ENCODE results near the gene WDR43. TPM values are rescaled to one million over a fixed set of nuclear protein-coding genes. Genes with fewer than 3 reads are reported as not detected.

Gene WDR43
- total RNA-seq, 4 donors from 2014 or later: 21.5 to 53.0 (median 31.0) TPM

DNA sequence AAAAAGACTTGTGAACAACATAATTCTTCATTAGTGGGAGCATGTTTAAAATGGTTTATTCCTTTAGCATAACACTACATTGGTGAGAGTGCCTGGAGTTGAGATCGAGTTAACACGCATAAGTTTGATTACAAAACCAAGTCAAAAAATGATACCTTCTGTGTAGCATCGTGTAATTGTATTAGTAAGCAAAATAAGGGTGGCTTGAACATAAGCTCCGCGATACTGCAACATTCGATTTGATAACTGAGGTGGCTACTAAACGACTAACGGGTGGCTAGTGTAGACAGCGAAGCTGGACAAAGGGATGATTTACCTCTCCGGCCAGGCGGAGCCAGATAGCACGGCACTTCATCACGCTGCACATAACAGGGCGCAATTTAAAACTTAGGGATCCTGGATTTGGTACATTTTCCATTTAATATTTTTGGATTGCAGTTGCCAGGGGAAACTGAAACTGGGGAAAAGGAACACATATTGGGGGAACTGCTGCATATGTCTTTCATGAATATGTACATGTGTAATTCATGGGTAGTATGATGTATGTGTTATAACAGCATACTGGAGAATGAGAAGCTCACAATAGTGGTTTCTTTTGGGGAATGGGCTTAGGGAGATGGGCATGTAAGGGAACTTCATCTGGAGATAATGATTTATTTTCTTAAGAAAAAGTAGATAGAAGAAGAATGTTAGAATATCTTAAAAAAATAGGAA is 50.2 kb downstream of the WDR43 start:
- Histone ChIP-seq H3K27me3 (no peaks in the 10 kb centered on the region), H3K36me3 (peaks cover 47 to 94% (median 80%) of the 10 kb centered on the region in 4 donors), H3K4me3 (no peak overlapping the region), H3K27ac (replicated peaks in 1 of 4) (no peak overlapping the region), H3K9me3 (no peaks in the 10 kb centered on the region), H3K4me1 (no peaks in the 10 kb centered on the region)
- 78% methylated on average over 14 of the region's 14 CpGs for WGBS
- DNase-seq (ENCODE audit: extremely low spot score): no peak
- intact Hi-C loops (cut with DNase I): no loop called here
- TF ChIP-seq POLR2AphosphoS5 (IDR thresholded peaks at IDR 0.05) (no peak), POLR2A (IDR thresholded peaks at IDR 0.05; ENCODE audit: low read depth) (no peak), EP300 (IDR thresholded peaks at IDR 0.05) (no peak)
- TF ChIP-seq, protein P1, sequence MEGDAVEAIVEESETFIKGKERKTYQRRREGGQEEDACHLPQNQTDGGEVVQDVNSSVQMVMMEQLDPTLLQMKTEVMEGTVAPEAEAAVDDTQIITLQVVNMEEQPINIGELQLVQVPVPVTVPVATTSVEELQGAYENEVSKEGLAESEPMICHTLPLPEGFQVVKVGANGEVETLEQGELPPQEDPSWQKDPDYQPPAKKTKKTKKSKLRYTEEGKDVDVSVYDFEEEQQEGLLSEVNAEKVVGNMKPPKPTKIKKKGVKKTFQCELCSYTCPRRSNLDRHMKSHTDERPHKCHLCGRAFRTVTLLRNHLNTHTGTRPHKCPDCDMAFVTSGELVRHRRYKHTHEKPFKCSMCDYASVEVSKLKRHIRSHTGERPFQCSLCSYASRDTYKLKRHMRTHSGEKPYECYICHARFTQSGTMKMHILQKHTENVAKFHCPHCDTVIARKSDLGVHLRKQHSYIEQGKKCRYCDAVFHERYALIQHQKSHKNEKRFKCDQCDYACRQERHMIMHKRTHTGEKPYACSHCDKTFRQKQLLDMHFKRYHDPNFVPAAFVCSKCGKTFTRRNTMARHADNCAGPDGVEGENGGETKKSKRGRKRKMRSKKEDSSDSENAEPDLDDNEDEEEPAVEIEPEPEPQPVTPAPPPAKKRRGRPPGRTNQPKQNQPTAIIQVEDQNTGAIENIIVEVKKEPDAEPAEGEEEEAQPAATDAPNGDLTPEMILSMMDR (IDR thresholded peaks at IDR 0.05): no peak

DNA sequence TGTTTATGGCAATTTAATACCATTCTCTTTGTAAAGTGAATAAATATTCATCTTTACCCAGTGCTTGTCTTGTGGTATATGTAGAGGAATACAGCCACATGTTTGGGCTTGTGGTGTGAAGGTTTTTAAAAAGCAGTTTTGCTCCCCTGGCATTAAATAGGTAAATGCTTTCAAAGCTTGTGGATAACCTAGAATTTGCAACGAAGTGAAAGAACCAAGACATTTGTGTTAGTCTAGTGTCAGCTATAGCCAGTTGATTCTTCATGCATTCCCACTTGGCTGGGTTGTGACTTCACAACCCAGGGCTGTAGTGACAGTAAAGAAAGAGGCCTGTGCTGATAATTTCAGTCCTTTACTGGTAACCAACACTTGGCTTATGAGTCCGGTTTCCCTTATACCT is 53.7 kb downstream of the WDR43 start:
- 87% methylated on average over 2 of the region's 2 CpGs for WGBS
- Histone ChIP-seq H3K27me3 (no peaks in the 10 kb centered on the region), H3K4me3 (no peak overlapping the region), H3K27ac (replicated peaks in 1 of 4) (no peak overlapping the region), H3K9me3 (no peaks in the 10 kb centered on the region), H3K36me3 (peaks cover 20 to 65% (median 52%) of the 10 kb centered on the region in 4 donors), H3K4me1 (peaks cover 4 to 19% (median 15%) of the 10 kb centered on the region in 4 donors)
- DNase-seq (ENCODE audit: extremely low spot score): no peak
- intact Hi-C loops (cut with DNase I): no loop called here
- TF ChIP-seq POLR2A (IDR thresholded peaks at IDR 0.05; ENCODE audit: low read depth) (no peak), EP300 (IDR thresholded peaks at IDR 0.05) (no peak), POLR2AphosphoS5 (IDR thresholded peaks at IDR 0.05) (no peak)
- TF ChIP-seq, protein P1 (IDR thresholded peaks at IDR 0.05): no peak

DNA sequence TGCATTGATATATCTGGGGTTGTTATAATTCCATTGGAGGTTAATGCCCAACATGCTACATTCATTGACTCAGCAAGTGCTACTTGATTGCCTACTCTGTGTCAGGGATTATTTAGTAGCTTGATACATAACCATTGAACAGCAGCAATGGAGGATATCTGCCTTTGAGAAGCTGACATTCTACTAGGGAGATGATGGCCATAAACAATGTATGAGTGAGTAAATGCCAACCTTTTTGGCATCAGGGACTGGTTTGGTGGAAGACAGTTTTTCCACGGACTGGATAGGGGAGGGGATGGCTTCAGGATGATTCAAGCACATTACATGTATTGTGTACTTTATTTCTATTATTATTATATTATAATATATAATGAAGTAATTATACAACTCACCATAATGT is 54.7 kb downstream of the WDR43 start:
- no peak overlapping the region for H3K27ac ChIP-seq (replicated peaks in 1 of 4)
- WGBS: 89% methylated on average over 1 of the region's 1 CpG
- no peak for TF ChIP-seq POLR2A (IDR thresholded peaks at IDR 0.05; ENCODE audit: low read depth)
- TF ChIP-seq, protein P1 (IDR thresholded peaks at IDR 0.05): no peak
- TF ChIP-seq POLR2AphosphoS5 (IDR thresholded peaks at IDR 0.05): no peak
- no peak for TF ChIP-seq EP300 (IDR thresholded peaks at IDR 0.05)
- H3K36me3 ChIP-seq: peaks cover 12 to 54% (median 43%) of the 10 kb centered on the region in 4 donors
- H3K4me1 ChIP-seq: peaks cover 4 to 19% (median 15%) of the 10 kb centered on the region in 4 donors
- no peaks in the 10 kb centered on the region for H3K9me3 ChIP-seq
- no peak for DNase-seq (ENCODE audit: extremely low spot score)
- no peak overlapping the region for H3K4me3 ChIP-seq
- no peaks in the 10 kb centered on the region for H3K27me3 ChIP-seq
- intact Hi-C loops (cut with DNase I): no loop called here

DNA sequence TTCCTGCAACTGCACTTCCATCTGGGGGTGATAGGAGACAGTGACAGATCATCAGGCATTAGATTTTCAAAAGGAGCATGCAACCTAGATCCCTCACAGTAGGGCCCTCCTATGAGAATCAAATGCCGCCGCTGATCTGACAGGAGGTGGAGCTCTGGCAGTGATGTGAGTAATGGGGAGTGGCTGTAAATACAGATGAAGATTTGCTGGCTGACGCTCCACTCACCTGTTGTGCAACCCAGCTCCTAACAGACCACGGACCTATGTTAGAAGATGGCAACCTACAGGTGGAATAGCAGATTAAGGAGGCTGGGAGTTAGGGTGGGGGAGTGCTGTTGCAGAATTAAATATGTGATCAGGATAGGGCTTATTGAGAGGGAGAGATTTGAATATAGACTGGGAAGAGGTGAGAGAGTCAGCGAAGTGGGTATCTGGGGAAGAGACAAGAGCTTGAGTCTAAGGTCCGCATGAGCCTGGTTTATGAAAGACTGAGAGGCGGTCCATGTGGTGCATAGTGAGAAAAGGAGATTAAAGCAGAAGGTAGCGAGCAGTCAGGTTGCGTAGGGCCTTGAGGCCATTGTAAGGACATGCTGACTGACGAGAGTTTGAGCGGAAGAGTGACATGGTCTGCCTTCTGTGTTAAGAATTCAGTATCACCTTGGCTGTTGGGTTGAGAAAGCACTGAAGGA is 55.3 kb downstream of the WDR43 start:
- 88% methylated on average over 11 of the region's 11 CpGs for WGBS
- Histone ChIP-seq H3K27me3 (no peaks in the 10 kb centered on the region), H3K27ac (replicated peaks in 1 of 4) (no peak overlapping the region), H3K4me3 (no peak overlapping the region), H3K4me1 (peaks cover 4 to 19% (median 15%) of the 10 kb centered on the region in 4 donors), H3K36me3 (peaks cover 6 to 49% (median 38%) of the 10 kb centered on the region in 4 donors), H3K9me3 (no peaks in the 10 kb centered on the region)
- intact Hi-C loops (cut with DNase I): no loop called here
- no peak for DNase-seq (ENCODE audit: extremely low spot score)
- TF ChIP-seq EP300 (IDR thresholded peaks at IDR 0.05) (no peak), POLR2A (IDR thresholded peaks at IDR 0.05; ENCODE audit: low read depth) (no peak), POLR2AphosphoS5 (IDR thresholded peaks at IDR 0.05) (no peak)
- TF ChIP-seq, protein P1 (IDR thresholded peaks at IDR 0.05): no peak
